CD4-positive, alpha-beta T cell treated with Interleukin-4 for 1 hour (primary cell): ENCODE measurements around the gene RIC8B.
"Not testable (repeated sequence)": the region's sequence is repeated elsewhere in the genome, so short reads cannot be mapped to it uniquely, and the experiment has no call there.

Experiments
- DNase-seq, 2 donors: peaks; one replicate each; pipeline ENCODE4 v3.0.0-alpha.2; 2020 to 2022

The RIC8B gene

GRCh38 chr12:106910202-106910601 lies 135.7 kb downstream of the RIC8B start:
- no peak for DNase-seq

GRCh38 chr12:106911581-106911980 lies 137.1 kb downstream of the RIC8B start:
- no peak for DNase-seq

- DNase-seq = no peak
These were observed 139.0 kb downstream of the RIC8B start for GRCh38 chr12:106913456-106913855.

GRCh38 chr12:106914796-106915634 lies 140.5 kb downstream of the RIC8B start:
- peak in 1 of 2 donors; percentile 12 for DNase-seq

GRCh38 chr12:106915635-106916026 lies 141.1 kb downstream of the RIC8B start:
- DNase-seq = no peak

- DNase-seq = no peak
These were observed 143.0 kb downstream of the RIC8B start for GRCh38 chr12:106917503-106917902.

GRCh38 chr12:106918746-106919145 lies 144.3 kb downstream of the RIC8B start:
- DNase-seq = no peak

- peak in 1 of 2 donors; percentile 54 for DNase-seq
These were observed 145.5 kb downstream of the RIC8B start for GRCh38 chr12:106919910-106920544.

- not testable (repeated sequence) for DNase-seq
These were observed 147.5 kb downstream of the RIC8B start for GRCh38 chr12:106921976-106922375.

- not testable (repeated sequence) for DNase-seq
These were observed 149.1 kb downstream of the RIC8B start for GRCh38 chr12:106923594-106923993.

GRCh38 chr12:106924268-106924861 lies 149.9 kb downstream of the RIC8B start:
- DNase-seq = no peak

GRCh38 chr12:106926657-106927056 lies 152.2 kb downstream of the RIC8B start:
- no peak for DNase-seq

- DNase-seq = no peak
These were observed 159.8 kb downstream of the RIC8B start for GRCh38 chr12:106934277-106934676.
